IMR-90 (cell line): ENCODE results near the gene OPTC. TPM values are rescaled to one million over a fixed set of nuclear protein-coding genes. Genes with fewer than 3 reads are reported as not detected.

Source experiments
- ATAC-seq: fragments of 200-7000 bp; cut with Tn5 transposase; 2 replicates; pipeline ENCODE4 v1.9.1; 2020; ENCODE audit warnings: low read depth, mild to moderate bottlenecking, moderate library complexity
- BruUV-seq: library from RNA; stranded (reverse); fragments of 400-500 nt; replicated peaks from 2 replicates; lab custom pipeline; 2021; lab: Mats Ljungman, UMichigan
- CTCF ChIA-PET: fragments of 300-600 bp; formaldehyde crosslinking; extraction: SDS; loops from one replicate; lab custom pipeline; 2021; ENCODE audit warnings: antibody characterized with exemption; lab: Yijun Ruan, JAX
- POLR2A ChIA-PET: fragments of 300-600 bp; sonication (Branson Sonifier 250); formaldehyde crosslinking; loops from one replicate; lab custom pipeline; 2022; ENCODE audit warnings: antibody characterized with exemption; ENCODE audit not compliant: unreplicated experiment; lab: Charles Lee
- DNase-seq: peaks from one replicate; pipeline ENCODE4 v3.0.0; 2013
- H2AFZ ChIP-seq: replicated peaks from 2 replicates; pipeline ENCODE3; 2013; ENCODE audit warnings: low read length, mild to moderate bottlenecking; ENCODE audit not compliant: poor library complexity
- H2AK5ac ChIP-seq: 2 replicates; pipeline ENCODE4 v1.6.1; 2013; ENCODE audit warnings: low read depth, low read length, inconsistent platforms
- H2AK9ac ChIP-seq: replicated peaks from 2 replicates; pipeline ENCODE3; 2013; ENCODE audit warnings: mild to moderate bottlenecking, low read depth, low read length, moderate library complexity; ENCODE audit not compliant: poor library complexity
- H2BK120ac ChIP-seq: 2 replicates; pipeline ENCODE4 v1.6.1; 2013; ENCODE audit warnings: low read depth, low read length, inconsistent platforms
- H2BK15ac ChIP-seq: 3 replicates; pipeline ENCODE4 v1.6.1; 2013; ENCODE audit warnings: low read depth, low read length, inconsistent platforms
- H2BK20ac ChIP-seq: 2 replicates; pipeline ENCODE4 v1.6.1; 2013; ENCODE audit warnings: low read depth, mild to moderate bottlenecking, inconsistent platforms, low read length, moderate library complexity
- H2BK5ac ChIP-seq: 2 replicates; pipeline ENCODE4 v1.6.1; 2013; ENCODE audit warnings: mild to moderate bottlenecking, low read depth, low read length, inconsistent platforms; ENCODE audit not compliant: poor library complexity, severe bottlenecking
- H3K14ac ChIP-seq: replicated peaks from 2 replicates; pipeline ENCODE4 v1.6.1; 2013; ENCODE audit warnings: low read depth, low read length, inconsistent platforms
- H3K18ac ChIP-seq: 2 replicates; pipeline ENCODE4 v1.6.1; 2013; ENCODE audit warnings: low read depth, low read length, control low read depth
- H3K23ac ChIP-seq: 2 replicates; pipeline ENCODE4 v1.6.1; 2013; ENCODE audit warnings: low read depth, low read length, inconsistent platforms
- H3K27ac ChIP-seq: 2 replicates; pipeline ENCODE4 v1.5.1; 2013; ENCODE audit warnings: mild to moderate bottlenecking, control low read depth, low read length; ENCODE audit not compliant: insufficient read depth
- H3K27me3 ChIP-seq: 2 replicates; pipeline ENCODE4 v1.6.1; 2013; ENCODE audit warnings: low read length; ENCODE audit not compliant: control insufficient read depth, insufficient read depth
- H3K36me3 ChIP-seq: 2 replicates; pipeline ENCODE4 v1.6.1; 2013; ENCODE audit warnings: low read length, mixed read lengths; ENCODE audit not compliant: control insufficient read depth, insufficient read depth
- H3K4ac ChIP-seq: 2 replicates; pipeline ENCODE4 v1.6.1; 2013; ENCODE audit warnings: low read depth, low read length, inconsistent platforms
- H3K4me1 ChIP-seq: 2 replicates; pipeline ENCODE4 v1.6.1; 2013; ENCODE audit warnings: low read length, mixed read lengths; ENCODE audit not compliant: control insufficient read depth, insufficient read depth
- H3K4me2 ChIP-seq: 2 replicates; pipeline ENCODE4 v1.6.1; 2013; ENCODE audit warnings: low read depth, mild to moderate bottlenecking, control low read depth, low read length, moderate library complexity
- H3K4me3 ChIP-seq: 2 replicates; pipeline ENCODE4 v1.5.1; 2013; ENCODE audit warnings: low read depth, mild to moderate bottlenecking, control low read depth, low read length, moderate library complexity; ENCODE audit not compliant: insufficient read depth
- H3K56ac ChIP-seq: 2 replicates; pipeline ENCODE4 v1.6.1; 2013; ENCODE audit warnings: low read length, inconsistent platforms; ENCODE audit not compliant: insufficient read depth; ENCODE audit errors: extremely low read depth
- H3K79me1 ChIP-seq, 2 experiments: 2 replicates each; pipeline ENCODE4 v1.6.1; 2013; ENCODE audit warnings: low read length in 2 of 2, inconsistent platforms in 1 of 2, low read depth in 1 of 2
- H3K9ac ChIP-seq: 2 replicates; pipeline ENCODE4 v1.6.1; 2013; ENCODE audit warnings: low read depth, low read length, control low read depth
- H3K9me1 ChIP-seq: 2 replicates; pipeline ENCODE4 v1.6.1; 2013; ENCODE audit warnings: low read length, inconsistent platforms; ENCODE audit not compliant: insufficient read depth
- H3K9me3 ChIP-seq: 2 replicates; pipeline ENCODE4 v1.6.1; 2013; ENCODE audit warnings: low read length; ENCODE audit not compliant: control insufficient read depth, insufficient read depth
- H4K20me1 ChIP-seq: 2 replicates; pipeline ENCODE4 v1.6.1; 2013; ENCODE audit warnings: low read length, inconsistent platforms; ENCODE audit not compliant: insufficient read depth
- H4K5ac ChIP-seq: 2 replicates; pipeline ENCODE4 v1.6.1; 2013; ENCODE audit warnings: mild to moderate bottlenecking, low read depth, low read length, control low read depth
- H4K8ac ChIP-seq, 2 experiments: 2 replicates each; pipeline ENCODE4 v1.6.1; 2013; ENCODE audit warnings: low read depth in 2 of 2, low read length in 2 of 2, control low read depth in 1 of 2, inconsistent platforms in 1 of 2
- H4K91ac ChIP-seq: 2 replicates; pipeline ENCODE4 v1.6.1; 2013; ENCODE audit warnings: low read depth, low read length, inconsistent platforms; ENCODE audit not compliant: insufficient read depth
- CEBPB ChIP-seq: IDR thresholded peaks from 2 replicates; pipeline ENCODE4 v1.6.1; 2012; ENCODE audit warnings: low read depth, low read length, improper control_type of control experiment
- FOS ChIP-seq: fragments of 150-350 bp; IDR thresholded peaks from 2 replicates; pipeline ENCODE4 v1.6.1; 2016; ENCODE audit warnings: low read depth, low read length
- POLR2A ChIP-seq: IDR thresholded peaks from 2 replicates; pipeline ENCODE4 v1.6.1; 2012; ENCODE audit warnings: mild to moderate bottlenecking, low read depth, low read length
- RFX5 ChIP-seq: IDR thresholded peaks from 2 replicates; pipeline ENCODE4 v1.8.0; 2012; ENCODE audit warnings: low read depth, mild to moderate bottlenecking, low read length, moderate library complexity
- WGBS, 2 experiments: methylation state at CpG; one replicate each; pipeline versions ENCODE4 v1.1.5 to v1.1.7; 2013; ENCODE audit warnings: missing lambda C conversion rate in 2 of 2; ENCODE audit not compliant: insufficient read length in 1 of 2; ENCODE audit errors: extremely low coverage in 2 of 2; 5-methylcytosine and 5-hydroxymethylcytosine counted together
- dilution Hi-C: fragments of 300-500 bp; cut with HindIII; formaldehyde crosslinking; loops from one replicate; pipeline ENCODE4 v1.14.3; 2018; ENCODE audit warnings: low sequenced_read_pairs; ENCODE audit not compliant: unreplicated experiment
- in situ Hi-C: fragments of 300-500 bp; cut with MboI; formaldehyde crosslinking; loops from 3 replicates; pipeline ENCODE4 v1.14.3; 2019; ENCODE audit warnings: low sequenced_read_pairs, inconsistent platforms, mixed read lengths
- intact Hi-C: fragments of 100-400 bp; cut with micrococcal nuclease; formaldehyde crosslinking; loops from 2 replicates; pipeline ENCODE4 v1.10.0; 2022
- polyA plus RNA-seq, 3 experiments: library from polyadenylated mRNA; depleted of rRNA; stranded (reverse); fragments of >200 nt; gene quantifications; 2 replicates each; pipeline ENCODE4 v1.2.3, GENCODE V29; 2012; ENCODE audit warnings: low replicate concordance in 1 of 3
- total RNA-seq: library from RNA; depleted of rRNA; stranded (reverse); fragments of >200 nt; gene quantifications from 2 replicates; pipeline ENCODE4 v1.2.3, GENCODE V29; 2012
- TF ChIP-seq, protein P1 (sequence below): fragments of 150-350 bp; IDR thresholded peaks from 2 replicates; pipeline ENCODE4 v1.6.1; 2017; ENCODE audit warnings: mild to moderate bottlenecking, antibody characterized with exemption, low read length, low read depth

Gene OPTC
- total and polyA plus RNA-seq, 2 of the 4 experiments (the other 2 are of a cell fraction), result not detected

DNA sequence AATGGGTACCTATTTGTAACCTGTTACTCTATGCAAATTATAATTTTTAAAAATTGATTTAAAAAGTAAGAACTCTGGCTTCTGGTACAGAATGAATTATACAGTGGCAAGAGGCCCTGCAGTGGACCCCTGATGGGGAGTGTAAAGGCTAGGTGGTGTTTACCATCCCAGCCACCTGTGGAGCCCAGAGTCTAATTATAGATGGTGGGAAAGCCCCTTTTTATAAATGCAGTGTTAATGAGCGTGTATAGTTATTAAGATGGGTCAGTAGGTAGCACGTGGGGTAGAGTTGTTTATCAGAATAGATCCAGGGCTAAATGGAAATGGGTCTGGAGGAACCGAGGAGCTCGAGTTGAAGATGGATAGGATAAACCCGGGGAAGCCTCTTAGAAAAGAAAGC, 32.2 kb upstream of the OPTC start:
- dilution Hi-C loops (no loop called here), intact Hi-C loops (no loop called here), in situ Hi-C loops (no loop called here)
- no peak overlapping the region for H3K18ac ChIP-seq
- H3K4me2 ChIP-seq, result no peak overlapping the region
- DNase-seq (no peak), ATAC-seq (no peak)
- BruUV-seq, result no TSS peak
- H2AK5ac ChIP-seq, result no peak overlapping the region
- no peak overlapping the region for H3K27ac ChIP-seq
- H2BK20ac ChIP-seq, result no peak overlapping the region
- ChIA-PET CTCF (no interaction called here), POLR2A (no interaction called here)
- TF ChIP-seq FOS (no peak), POLR2A (no peak), RFX5 (no peak), CEBPB (no peak)
- TF ChIP-seq, protein P1, sequence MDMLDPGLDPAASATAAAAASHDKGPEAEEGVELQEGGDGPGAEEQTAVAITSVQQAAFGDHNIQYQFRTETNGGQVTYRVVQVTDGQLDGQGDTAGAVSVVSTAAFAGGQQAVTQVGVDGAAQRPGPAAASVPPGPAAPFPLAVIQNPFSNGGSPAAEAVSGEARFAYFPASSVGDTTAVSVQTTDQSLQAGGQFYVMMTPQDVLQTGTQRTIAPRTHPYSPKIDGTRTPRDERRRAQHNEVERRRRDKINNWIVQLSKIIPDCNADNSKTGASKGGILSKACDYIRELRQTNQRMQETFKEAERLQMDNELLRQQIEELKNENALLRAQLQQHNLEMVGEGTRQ, result no peak
- H2AFZ ChIP-seq, result no peak overlapping the region
- peaks cover 4% of the 10 kb centered on the region for H3K27me3 ChIP-seq
- H3K23ac ChIP-seq, result no peak overlapping the region
- no peaks in the 10 kb centered on the region for H3K79me1 ChIP-seq
- no peaks in the 10 kb centered on the region for H3K36me3 ChIP-seq
- no peak overlapping the region for H3K4ac ChIP-seq
- H4K8ac ChIP-seq, result no peak overlapping the region
- no peak overlapping the region for H2BK15ac ChIP-seq
- no peak overlapping the region for H3K14ac ChIP-seq
- no peak overlapping the region for H2BK120ac ChIP-seq
- no peak overlapping the region for H4K91ac ChIP-seq
- WGBS, 2 experiments, result 65% methylated on average over 3 of the region's 5 CpGs; no CpG with 5 or more reads in 1 of the 2 experiments
- H3K9ac ChIP-seq, result no peak overlapping the region
- peaks cover 19% of the 10 kb centered on the region for H3K4me1 ChIP-seq
- no peak overlapping the region for H4K5ac ChIP-seq
- no peaks in the 10 kb centered on the region for H4K20me1 ChIP-seq
- H2AK9ac ChIP-seq, result no peak overlapping the region
- H3K4me3 ChIP-seq, result no peak overlapping the region
- H3K9me1 ChIP-seq, result peaks cover 5% of the 10 kb centered on the region
- no peak overlapping the region for H3K56ac ChIP-seq
- no peak overlapping the region for H2BK5ac ChIP-seq
- H3K9me3 ChIP-seq, result no peaks in the 10 kb centered on the region
